T1000 (cell line): ENCODE results near the gene GORASP1.

Source experiments
- DNase-seq: peaks from one replicate; lab custom pipeline; 2025; ENCODE audit warnings: mixed read lengths; lab: John Stamatoyannopoulos, UW

Gene GORASP1

DNA sequence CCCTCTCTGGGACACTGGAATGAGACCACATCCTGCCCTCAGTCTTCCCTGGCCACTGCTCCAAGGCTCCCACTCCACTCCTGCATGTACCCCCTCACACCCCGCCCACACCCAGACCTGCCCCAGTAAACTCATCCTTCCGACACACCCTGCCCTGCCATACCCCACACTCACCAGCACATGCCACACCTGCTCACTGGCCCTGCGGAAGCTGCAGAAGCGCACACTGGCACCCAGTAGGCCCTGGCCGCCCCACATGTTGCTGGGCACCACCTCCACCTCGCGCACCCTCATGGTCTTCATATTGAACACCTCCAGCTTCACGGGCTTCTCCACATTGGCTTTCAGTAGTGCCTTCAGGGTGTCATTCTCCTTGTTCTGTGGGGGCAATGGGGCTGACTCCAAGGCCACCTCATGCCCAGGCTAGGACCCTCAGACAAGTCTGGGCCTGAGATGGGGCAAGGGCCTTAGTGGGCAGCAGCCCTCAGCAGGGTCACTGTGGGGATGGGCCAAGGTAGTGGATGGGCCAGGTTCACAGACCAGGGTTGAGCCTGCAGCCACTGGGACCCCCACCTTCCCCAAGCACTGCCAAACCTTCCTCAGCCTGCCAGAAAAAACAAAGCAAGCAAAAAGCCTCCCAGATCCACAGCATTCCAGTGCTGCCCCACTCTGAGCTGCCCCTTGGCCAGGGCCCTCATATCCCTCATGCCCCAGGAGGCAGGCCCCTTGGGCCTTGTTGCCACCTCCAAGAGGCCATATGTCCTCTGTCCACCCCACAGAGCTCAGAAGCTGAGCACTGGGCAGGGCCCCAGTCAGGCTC, 4.7 kb downstream of the GORASP1 start:
- DNase-seq = no peak

GRCh38 chr3:39101022-39101689, 6.3 kb downstream of the GORASP1 start:
- peak; percentile 2 for DNase-seq

- DNase-seq = no peak
Observed at GRCh38 chr3:39100500-39100886, 6.9 kb downstream of the GORASP1 start.

DNA sequence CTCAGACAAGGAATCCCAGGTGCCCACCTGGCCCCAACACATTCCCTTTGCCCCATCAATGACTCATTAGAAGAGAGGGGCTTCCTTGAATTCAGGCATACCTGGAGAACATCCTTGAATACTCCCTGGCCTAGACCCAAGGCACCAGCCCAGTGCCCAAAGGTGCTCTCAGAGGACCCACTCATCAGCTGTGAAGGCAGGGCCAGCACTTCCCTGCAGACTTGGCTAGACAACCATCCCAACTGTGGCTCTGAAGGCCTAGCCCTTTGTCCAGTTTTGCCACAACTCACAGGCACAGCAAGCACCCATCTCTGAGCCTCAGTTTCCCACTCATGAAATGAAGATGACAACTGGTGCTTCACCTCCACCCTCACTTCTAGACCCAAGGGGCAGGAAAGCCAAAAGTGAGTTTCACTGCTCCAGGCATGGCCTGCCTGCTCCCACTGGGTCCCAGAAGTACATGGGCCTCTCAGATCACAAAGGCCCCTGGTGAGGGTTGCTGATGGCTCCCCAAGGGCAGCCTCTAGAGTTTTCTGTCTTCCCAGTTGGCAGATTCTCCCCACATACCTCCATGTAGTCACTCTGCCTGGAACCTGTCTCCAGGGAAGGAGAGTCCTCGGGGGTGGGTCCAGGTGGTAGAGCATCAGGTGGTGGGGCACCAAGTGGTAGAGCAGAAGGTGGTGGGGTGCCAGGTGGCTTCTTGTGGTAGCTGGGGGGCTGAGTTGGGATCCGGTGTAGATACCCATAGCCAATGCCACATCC, 7.5 kb downstream of the GORASP1 start:
- DNase-seq = no peak

GRCh38 chr3:39099242-39099641, 8.2 kb downstream of the GORASP1 start:
- DNase-seq = no peak

- DNase-seq = no peak
Observed at GRCh38 chr3:39098473-39099000, 8.9 kb downstream of the GORASP1 start.

GRCh38 chr3:39097716-39098472, 9.5 kb downstream of the GORASP1 start:
- no peak for DNase-seq

DNA sequence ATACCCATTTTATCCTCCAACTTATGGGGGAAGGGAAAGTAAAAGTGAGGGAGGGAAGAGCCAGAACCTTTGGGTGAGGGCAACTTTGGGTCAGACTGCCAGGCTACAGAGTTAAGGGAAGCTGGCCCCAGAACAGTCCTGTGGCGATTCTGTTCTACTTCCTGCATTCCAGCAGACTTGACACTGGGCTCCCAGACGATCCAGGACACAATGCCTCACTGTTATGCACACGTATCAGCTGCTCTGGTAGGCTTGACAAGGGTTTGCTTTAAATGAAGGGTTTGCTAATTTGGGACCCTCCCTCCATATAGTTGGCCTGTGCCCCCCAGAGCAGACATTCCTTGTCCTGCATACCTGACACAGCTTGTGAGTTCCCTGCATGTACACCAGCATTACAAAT, 10.7 kb downstream of the GORASP1 start:
- DNase-seq = no peak

GRCh38 chr3:39095778-39096177, 11.6 kb downstream of the GORASP1 start:
- DNase-seq = no peak

DNA sequence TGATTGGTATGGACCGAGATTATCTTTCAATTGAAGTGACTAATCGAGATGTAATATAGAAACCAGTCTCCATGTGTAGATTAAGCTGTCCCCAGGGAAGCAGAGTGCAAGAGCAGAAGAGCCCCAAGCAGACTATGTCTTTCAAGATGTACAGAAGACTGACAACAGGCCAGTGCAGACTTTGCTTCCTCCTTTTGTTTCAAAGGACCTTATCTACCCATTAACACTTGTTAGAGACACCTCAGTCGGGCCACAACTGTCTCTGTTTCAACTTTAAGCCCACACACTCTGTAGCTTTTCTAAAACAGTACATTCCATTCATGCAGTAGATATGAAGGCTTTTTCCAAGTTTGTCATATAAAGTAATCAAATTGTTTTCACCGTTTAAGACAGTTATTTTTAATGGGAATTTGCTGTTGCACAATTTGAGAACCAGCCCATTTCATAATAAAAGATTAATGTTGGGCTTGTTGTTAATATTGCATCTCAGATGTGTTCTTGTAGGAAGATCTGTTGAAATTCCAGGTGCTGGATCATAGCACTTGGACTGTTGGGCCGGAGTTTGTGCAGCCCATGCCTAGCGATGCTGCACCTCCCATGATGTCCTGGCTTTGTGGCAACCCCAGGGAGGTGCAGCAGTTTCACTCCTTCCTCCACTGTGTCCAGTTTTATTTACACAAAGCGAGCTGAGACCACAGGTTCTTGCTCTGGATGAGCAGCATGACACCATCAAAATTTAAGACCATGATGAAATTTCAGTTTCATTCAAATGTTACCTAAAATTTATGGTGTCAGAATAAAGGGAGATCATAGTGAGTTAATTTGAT, 12.4 kb downstream of the GORASP1 start:
- DNase-seq = no peak

GRCh38 chr3:39090922-39091321, 16.5 kb downstream of the GORASP1 start:
- DNase-seq = no peak

- no peak for DNase-seq
Observed at GRCh38 chr3:39088889-39089288, 18.5 kb downstream of the GORASP1 start.

GRCh38 chr3:39088456-39088855, 19.0 kb downstream of the GORASP1 start:
- no peak for DNase-seq

DNA sequence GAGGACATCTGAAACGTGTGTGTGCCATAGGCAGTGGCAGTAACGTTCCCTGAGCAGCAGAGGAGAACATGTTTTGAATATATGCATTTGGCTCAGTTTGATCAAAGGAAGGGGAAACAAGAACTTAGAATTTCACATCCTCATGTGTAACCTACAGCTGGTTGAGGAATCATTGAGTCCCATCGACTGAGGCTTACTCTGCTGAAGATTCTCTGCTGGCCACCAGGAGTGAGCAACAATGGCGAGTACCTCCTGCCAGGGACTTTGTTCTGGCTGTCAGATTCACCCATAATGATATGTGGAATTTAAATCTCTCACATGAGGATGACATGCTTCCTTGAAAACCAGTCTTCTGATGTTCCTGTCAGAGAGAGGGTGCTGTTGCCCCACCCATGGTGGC, 21.3 kb downstream of the GORASP1 start:
- no peak for DNase-seq

DNA sequence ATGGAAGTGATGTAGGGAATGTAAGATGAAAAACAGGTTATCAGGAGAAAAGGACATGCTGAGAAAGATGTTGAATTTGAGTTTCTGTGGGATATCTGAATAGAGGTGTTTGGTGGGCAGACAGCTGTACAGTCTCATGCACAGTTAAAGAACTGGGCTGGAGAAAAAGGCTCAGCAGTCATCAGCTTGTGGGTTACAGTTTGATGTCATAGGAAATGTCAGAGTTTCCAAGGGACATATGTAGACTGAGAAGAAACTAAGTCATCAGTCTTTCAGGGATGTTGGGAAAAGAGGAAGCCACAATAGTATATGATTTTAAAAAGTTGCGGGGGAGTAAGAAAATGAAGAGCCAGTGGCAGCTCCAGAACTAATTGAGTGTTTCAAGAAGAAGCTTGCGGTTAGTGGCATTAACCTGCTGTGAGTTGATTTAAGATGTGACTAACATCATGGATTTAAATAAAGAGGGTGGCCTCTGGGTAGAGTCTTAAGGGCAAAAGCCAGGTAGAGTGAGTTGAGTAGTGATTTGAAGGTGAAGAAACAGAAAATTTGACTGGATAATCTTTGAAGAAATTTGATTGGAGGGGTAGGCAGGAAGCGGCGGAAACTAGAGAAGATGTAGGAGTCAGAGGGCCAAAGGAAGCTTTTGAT, 24.6 kb downstream of the GORASP1 start:
- no peak for DNase-seq

GRCh38 chr3:39080026-39080425, 27.4 kb downstream of the GORASP1 start:
- no peak for DNase-seq

- no peak for DNase-seq
Observed at GRCh38 chr3:39079530-39079929, 27.9 kb downstream of the GORASP1 start.

- no peak for DNase-seq
Observed at GRCh38 chr3:39075910-39076309, 31.5 kb downstream of the GORASP1 start.

DNA sequence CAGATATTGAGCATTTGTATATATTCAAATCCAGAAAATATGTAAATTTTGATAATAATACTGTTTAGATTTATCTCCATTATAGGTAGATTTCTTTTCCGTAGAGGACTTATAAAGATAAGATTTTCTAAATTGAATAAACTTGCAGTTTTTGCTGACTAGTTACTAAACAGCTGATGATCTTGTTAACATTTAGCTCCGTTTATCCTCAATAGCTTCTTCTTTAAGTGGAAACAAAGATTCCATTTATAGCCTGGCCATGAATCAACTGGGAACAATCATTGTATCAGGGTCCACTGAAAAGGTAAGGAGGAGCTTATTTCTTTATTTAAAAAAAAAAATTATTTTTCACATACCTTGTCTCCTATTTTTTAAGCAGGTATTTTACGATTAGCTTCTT, 38.9 kb downstream of the GORASP1 start:
- no peak for DNase-seq

DNA sequence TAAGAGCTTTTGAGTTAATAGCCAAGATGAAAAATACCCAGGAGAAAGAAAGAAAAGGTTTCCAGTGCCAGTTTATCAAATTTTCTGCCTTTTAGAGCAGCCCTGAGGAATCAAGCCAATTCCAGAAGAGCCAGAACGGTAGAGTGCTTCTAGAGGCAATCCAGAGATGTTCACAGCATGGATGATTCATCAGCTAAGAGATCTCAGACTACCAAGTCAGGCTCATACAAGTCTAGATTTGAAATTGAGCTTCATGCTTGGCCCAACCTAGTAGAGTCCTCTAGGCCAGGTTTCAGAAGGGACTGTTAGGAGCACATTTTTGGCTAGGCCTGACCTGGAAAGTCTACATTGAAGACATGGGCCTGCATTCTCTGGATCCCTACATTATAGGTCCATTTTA, 40.1 kb downstream of the GORASP1 start:
- no peak for DNase-seq
